OCI-LY3 (cell line): ENCODE measurements around the gene HDAC8.

ENCODE experiments used
- H2AFZ ChIP-seq: fragments of 200-600, 300-600 bp; shearing (Covaris generic); 2 replicates; pipeline ENCODE4 v1.6.0; 2014; ENCODE audit warnings: antibody characterized with exemption, low read depth, low read length
- H3K27ac ChIP-seq: fragments of 200-600, 300-600 bp; sonication (generic); 2 replicates; pipeline ENCODE4 v1.5.1; 2014; ENCODE audit warnings: mild to moderate bottlenecking, low read length, moderate library complexity, mixed read lengths
- H3K27me3 ChIP-seq: fragments of 200-600, 300-600 bp; sonication (generic); 2 replicates; pipeline ENCODE4 v1.6.1; 2014; ENCODE audit warnings: low read depth, low read length, mixed read lengths
- H3K36me3 ChIP-seq: fragments of 200-600, 300-600 bp; sonication (generic); replicated peaks from 2 replicates; pipeline ENCODE3; 2014; ENCODE audit warnings: low read depth, low read length, mixed read lengths
- H3K4me1 ChIP-seq: fragments of 300-600, 200-600 bp; sonication (generic); 2 replicates; pipeline ENCODE4 v1.6.1; 2014; ENCODE audit warnings: low read length, mixed read lengths
- H3K4me2 ChIP-seq: fragments of 200-600, 300-600 bp; sonication (generic); 2 replicates; pipeline ENCODE4 v1.6.1; 2014; ENCODE audit warnings: low read length, mixed read lengths
- H3K4me3 ChIP-seq: fragments of 300-600, 200-600 bp; sonication (generic); 2 replicates; pipeline ENCODE4 v1.5.1; 2014; ENCODE audit warnings: antibody characterized with exemption, mild to moderate bottlenecking, low read length, moderate library complexity
- H3K79me2 ChIP-seq: fragments of 300-600, 200-600 bp; shearing (Covaris generic); 2 replicates; pipeline ENCODE4 v1.6.1; 2014; ENCODE audit warnings: mild to moderate bottlenecking, low read length, mixed read lengths
- H3K9ac ChIP-seq: fragments of 300-600, 200-600 bp; shearing (Covaris generic); 2 replicates; pipeline ENCODE4 v1.6.0; 2014; ENCODE audit warnings: mild to moderate bottlenecking, low read length, moderate library complexity
- H3K9me3 ChIP-seq: fragments of 200-600, 300-600 bp; shearing (Covaris generic); 2 replicates; pipeline ENCODE4 v1.6.1; 2014; ENCODE audit warnings: low read length, mixed read lengths; ENCODE audit not compliant: insufficient read depth
- H4K20me1 ChIP-seq: fragments of 200-600, 300-600 bp; sonication (generic); 2 replicates; pipeline ENCODE4 v1.6.1; 2016; ENCODE audit warnings: low read length, mixed read lengths; ENCODE audit not compliant: insufficient read depth
- CTCF ChIP-seq: fragments of 200-600, 300-600 bp; sonication (generic); IDR thresholded peaks from 2 replicates; pipeline ENCODE4 v1.5.1; 2014; ENCODE audit warnings: antibody characterized with exemption, low read length, low read depth
- EZH2phosphoT487 ChIP-seq: fragments of 200-600 bp; shearing (Covaris generic); IDR thresholded peaks from 2 replicates; pipeline ENCODE4 v1.6.1; 2018; ENCODE audit warnings: antibody characterized with exemption, mixed run types, low read depth

Gene HDAC8

GRCh38 chrX:72351606-72352334 is 220.9 kb downstream of the HDAC8 start:
- Histone ChIP-seq H3K4me1 (peaks cover 23% of the 10 kb centered on the region), H3K36me3 (peaks cover 12% of the 10 kb centered on the region), H2AFZ (no peak overlapping the region)

GRCh38 chrX:72349190-72349589 is 223.5 kb downstream of the HDAC8 start:
- Histone ChIP-seq H3K4me2 (peak overlapping the region; percentile 79), H4K20me1 (peaks cover 21% of the 10 kb centered on the region), H2AFZ (no peak overlapping the region), H3K9me3 (no peaks in the 10 kb centered on the region), H3K27ac (no peak overlapping the region), H3K36me3 (peaks cover 12% of the 10 kb centered on the region), H3K9ac (no peak overlapping the region), H3K27me3 (peaks cover 10% of the 10 kb centered on the region; the same call in 1 of the 2 replicates), H3K4me3 (peak overlapping the region; percentile 51), H3K4me1 (peaks cover 23% of the 10 kb centered on the region), H3K79me2 (no peaks in the 10 kb centered on the region)
- no peak for TF ChIP-seq CTCF
- TF ChIP-seq EZH2phosphoT487: no peak

More at GRCh38 chrX:72351606-72352334, 220.9 kb downstream of the HDAC8 start:
- TF ChIP-seq EZH2phosphoT487: no peak
- no peak for TF ChIP-seq CTCF
- Histone ChIP-seq H3K27me3 (peaks cover 10% of the 10 kb centered on the region; the same call in 1 of the 2 replicates), H3K4me2 (no peak overlapping the region), H4K20me1 (peaks cover 19% of the 10 kb centered on the region), H3K9me3 (no peaks in the 10 kb centered on the region), H3K27ac (no peak overlapping the region), H3K9ac (no peak overlapping the region), H3K79me2 (no peaks in the 10 kb centered on the region), H3K4me3 (no peak overlapping the region)

- TF ChIP-seq CTCF: no peak
- no peak for TF ChIP-seq EZH2phosphoT487
- Histone ChIP-seq H3K4me1 (peaks cover 23% of the 10 kb centered on the region), H4K20me1 (peaks cover 21% of the 10 kb centered on the region), H3K4me2 (peak overlapping the region; percentile 79), H3K27ac (no peak overlapping the region), H3K9ac (no peak overlapping the region), H3K27me3 (peaks cover 10% of the 10 kb centered on the region; the same call in 1 of the 2 replicates), H2AFZ (no peak overlapping the region), H3K4me3 (peak overlapping the region; percentile 51), H3K79me2 (no peaks in the 10 kb centered on the region), H3K9me3 (no peaks in the 10 kb centered on the region), H3K36me3 (peaks cover 12% of the 10 kb centered on the region)
These were observed 224.2 kb downstream of the HDAC8 start for GRCh38 chrX:72348247-72348979.

DNA sequence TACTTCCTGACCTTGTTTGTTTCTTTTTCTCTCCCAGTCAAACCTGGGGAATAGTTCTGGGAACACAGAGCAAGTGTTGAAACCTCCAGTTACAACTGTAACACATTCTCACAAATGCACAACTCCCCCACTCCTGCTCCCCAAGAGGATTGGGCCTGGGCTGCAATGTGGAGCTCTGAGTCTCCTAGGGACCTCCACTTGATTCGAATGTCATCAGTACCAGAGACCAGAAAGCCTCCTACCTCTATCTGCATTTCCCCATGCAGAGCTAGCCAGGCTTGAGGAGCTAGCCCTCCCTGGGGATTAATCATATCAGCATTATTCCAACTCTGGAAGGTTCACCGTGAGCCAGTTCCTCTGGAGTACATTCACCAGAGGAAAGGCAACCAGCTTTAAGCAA is 225.3 kb downstream of the HDAC8 start:
- Histone ChIP-seq H3K9me3 (no peaks in the 10 kb centered on the region), H3K36me3 (peaks cover 12% of the 10 kb centered on the region), H4K20me1 (peaks cover 21% of the 10 kb centered on the region), H2AFZ (no peak overlapping the region), H3K4me2 (no peak overlapping the region), H3K4me1 (peaks cover 23% of the 10 kb centered on the region), H3K27me3 (peaks cover 10% of the 10 kb centered on the region; the same call in 1 of the 2 replicates), H3K79me2 (no peaks in the 10 kb centered on the region), H3K4me3 (no peak overlapping the region), H3K27ac (no peak overlapping the region), H3K9ac (no peak overlapping the region)
- TF ChIP-seq CTCF (no peak), EZH2phosphoT487 (no peak)
